Panc1 (cell line): ENCODE data around the gene LINC00237. TPM values are rescaled to one million over a fixed set of nuclear protein-coding genes. Genes with fewer than 3 reads are reported as not detected.

Source experiments
- ATAC-seq: fragments of 200-7000 bp; cut with Tn5 transposase; 2 replicates; pipeline ENCODE4 v1.9.1; 2020; ENCODE audit warnings: mild to moderate bottlenecking, moderate library complexity
- BruUV-seq: library from RNA; stranded (reverse); fragments of 400-500 nt; replicated peaks from 2 replicates; lab custom pipeline; 2021; lab: Mats Ljungman, UMichigan
- CTCF ChIA-PET: fragments of 300-600 bp; sonication (Branson Sonifier 250); formaldehyde crosslinking; loops from one replicate; lab custom pipeline; 2022; ENCODE audit warnings: antibody characterized with exemption; lab: Charles Lee
- POLR2A ChIA-PET: fragments of 300-600 bp; sonication (Branson Sonifier 250); formaldehyde crosslinking; loops from one replicate; lab custom pipeline; 2022; ENCODE audit warnings: antibody characterized with exemption; lab: Charles Lee
- DNase-seq: peaks from one replicate; pipeline ENCODE4 v3.0.0-alpha.2; 2010; ENCODE audit warnings: low read depth, low spot score
- H3K27ac ChIP-seq: 2 replicates; pipeline ENCODE4 v1.5.1; 2011; ENCODE audit warnings: mild to moderate bottlenecking, low read length, inconsistent platforms
- H3K27me3 ChIP-seq: fragments of 200-500 bp; sonication (Bioruptor generic); 2 replicates; pipeline ENCODE4 v1.6.0; 2014; ENCODE audit warnings: low read length, inconsistent platforms; ENCODE audit not compliant: control insufficient read depth, insufficient read depth
- H3K36me3 ChIP-seq: fragments of 200-500 bp; sonication (Bioruptor generic); 2 replicates; pipeline ENCODE4 v1.5.1; 2014; ENCODE audit warnings: inconsistent platforms, mild to moderate bottlenecking, low read length, moderate library complexity; ENCODE audit not compliant: control insufficient read depth, insufficient read depth
- H3K4me1 ChIP-seq: 2 replicates; pipeline ENCODE4 v1.5.1; 2011; ENCODE audit warnings: inconsistent platforms, mild to moderate bottlenecking, low read length, moderate library complexity; ENCODE audit not compliant: control insufficient read depth, insufficient read depth
- H3K4me3 ChIP-seq, 2 experiments: 2 replicates each; pipeline ENCODE4 v1.5.1; 2011 to 2012; ENCODE audit warnings: low read depth in 2 of 2, low read length in 2 of 2, mild to moderate bottlenecking in 2 of 2, inconsistent platforms in 1 of 2, moderate library complexity in 1 of 2
- H3K9me3 ChIP-seq: fragments of 200-500 bp; sonication (Bioruptor generic); 2 replicates; pipeline ENCODE4 v1.5.1; 2014; ENCODE audit warnings: low read depth, mild to moderate bottlenecking, inconsistent platforms, low read length, moderate library complexity; ENCODE audit not compliant: control insufficient read depth, insufficient read depth
- CTCF ChIP-seq: fragments of 450-650 bp; IDR thresholded peaks from 2 replicates; pipeline ENCODE4 v1.5.1; 2017; ENCODE audit warnings: mild to moderate bottlenecking
- POLR2AphosphoS5 ChIP-seq: IDR thresholded peaks from 2 replicates; pipeline ENCODE4 v1.6.1; 2012; ENCODE audit warnings: mild to moderate bottlenecking, low read depth, low read length, moderate library complexity
- SIN3A ChIP-seq: IDR thresholded peaks from 2 replicates; pipeline ENCODE4 v1.6.1; 2012; ENCODE audit warnings: low read depth, mild to moderate bottlenecking, low read length, moderate library complexity, borderline replicate concordance; ENCODE audit not compliant: insufficient read depth
- TCF7L2 ChIP-seq: IDR thresholded peaks from 2 replicates; pipeline ENCODE4 v1.6.1; 2011; ENCODE audit warnings: mild to moderate bottlenecking, low read depth, low read length, inconsistent platforms
- in situ Hi-C: cut with HindIII; loops from 2 replicates; pipeline ENCODE4 v1.10.0; 2016; ENCODE audit warnings: low sequenced_read_pairs, low pct_unique_long_range_greater_than_20kb
- intact Hi-C: fragments of 100-400 bp; cut with micrococcal nuclease; formaldehyde crosslinking; loops from one replicate; pipeline ENCODE4 v1.10.0; 2022; ENCODE audit not compliant: unreplicated experiment
- total RNA-seq: library from RNA; stranded (reverse); gene quantifications from one replicate; pipeline ENCODE4 v1.2.1, GENCODE V29; 2021; ENCODE audit not compliant: unreplicated experiment
- TF ChIP-seq, protein P1 (sequence below), 2 experiments: IDR thresholded peaks; 2 replicates each; pipeline ENCODE4 v1.6.1; 2011 to 2012; ENCODE audit warnings: low read depth in 2 of 2, control low read depth in 1 of 2, low read length in 1 of 2, mild to moderate bottlenecking in 1 of 2, moderate library complexity in 1 of 2; ENCODE audit not compliant: insufficient read depth in 1 of 2

LINC00237 gene
- total RNA-seq, 1 experiment from 2014 or later, result not detected

- no TSS peak for BruUV-seq
- ATAC-seq (no peak), DNase-seq (no peak)
- in situ Hi-C loops, result no loop called here
- TF ChIP-seq SIN3A (no peak), POLR2AphosphoS5 (no peak), CTCF (no peak), TCF7L2 (no peak)
- TF ChIP-seq, protein P1, sequence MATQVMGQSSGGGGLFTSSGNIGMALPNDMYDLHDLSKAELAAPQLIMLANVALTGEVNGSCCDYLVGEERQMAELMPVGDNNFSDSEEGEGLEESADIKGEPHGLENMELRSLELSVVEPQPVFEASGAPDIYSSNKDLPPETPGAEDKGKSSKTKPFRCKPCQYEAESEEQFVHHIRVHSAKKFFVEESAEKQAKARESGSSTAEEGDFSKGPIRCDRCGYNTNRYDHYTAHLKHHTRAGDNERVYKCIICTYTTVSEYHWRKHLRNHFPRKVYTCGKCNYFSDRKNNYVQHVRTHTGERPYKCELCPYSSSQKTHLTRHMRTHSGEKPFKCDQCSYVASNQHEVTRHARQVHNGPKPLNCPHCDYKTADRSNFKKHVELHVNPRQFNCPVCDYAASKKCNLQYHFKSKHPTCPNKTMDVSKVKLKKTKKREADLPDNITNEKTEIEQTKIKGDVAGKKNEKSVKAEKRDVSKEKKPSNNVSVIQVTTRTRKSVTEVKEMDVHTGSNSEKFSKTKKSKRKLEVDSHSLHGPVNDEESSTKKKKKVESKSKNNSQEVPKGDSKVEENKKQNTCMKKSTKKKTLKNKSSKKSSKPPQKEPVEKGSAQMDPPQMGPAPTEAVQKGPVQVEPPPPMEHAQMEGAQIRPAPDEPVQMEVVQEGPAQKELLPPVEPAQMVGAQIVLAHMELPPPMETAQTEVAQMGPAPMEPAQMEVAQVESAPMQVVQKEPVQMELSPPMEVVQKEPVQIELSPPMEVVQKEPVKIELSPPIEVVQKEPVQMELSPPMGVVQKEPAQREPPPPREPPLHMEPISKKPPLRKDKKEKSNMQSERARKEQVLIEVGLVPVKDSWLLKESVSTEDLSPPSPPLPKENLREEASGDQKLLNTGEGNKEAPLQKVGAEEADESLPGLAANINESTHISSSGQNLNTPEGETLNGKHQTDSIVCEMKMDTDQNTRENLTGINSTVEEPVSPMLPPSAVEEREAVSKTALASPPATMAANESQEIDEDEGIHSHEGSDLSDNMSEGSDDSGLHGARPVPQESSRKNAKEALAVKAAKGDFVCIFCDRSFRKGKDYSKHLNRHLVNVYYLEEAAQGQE (IDR thresholded peaks at IDR 0.05; ENCODE audit: insufficient read depth in 1 of 2, low read depth in 2 of 2, low read length in 1 of 2), result no peak
- ChIA-PET POLR2A (no interaction called here), CTCF (no interaction called here)
- Histone ChIP-seq H3K27me3 (no peaks in the 10 kb centered on the region), H3K9me3 (no peaks in the 10 kb centered on the region), H3K27ac (no peak overlapping the region), H3K4me3 (no peak overlapping the region), H3K4me1 (no peaks in the 10 kb centered on the region), H3K36me3 (no peaks in the 10 kb centered on the region)
- intact Hi-C loops, result no loop called here
These were observed 27.9 kb upstream of the LINC00237 start for GRCh38 chr20:21133917-21134622.

DNA sequence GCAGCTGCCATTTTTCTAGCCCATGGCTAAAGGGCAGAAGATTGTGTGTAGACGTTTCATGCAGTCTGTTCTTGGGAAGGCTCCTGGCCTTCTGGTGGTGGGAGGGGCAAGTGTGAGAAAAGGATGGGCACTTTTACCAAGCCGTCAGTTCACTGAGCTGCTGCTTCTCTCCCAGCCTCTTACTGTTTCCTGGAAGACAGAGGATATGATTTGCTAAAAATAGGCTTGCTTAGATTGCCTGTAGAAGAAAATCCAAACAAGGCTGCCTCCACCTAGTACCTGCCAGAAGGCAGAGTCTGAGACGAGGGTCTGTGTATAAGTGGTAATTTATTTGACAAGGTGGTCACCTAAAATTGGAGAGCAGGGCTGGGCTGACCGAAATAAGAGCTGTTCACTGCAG, 27.2 kb upstream of the LINC00237 start:
- in situ Hi-C loops (no loop called here), intact Hi-C loops (no loop called here)
- Histone ChIP-seq H3K27me3 (no peaks in the 10 kb centered on the region), H3K9me3 (no peaks in the 10 kb centered on the region), H3K4me3 (no peak overlapping the region), H3K27ac (no peak overlapping the region), H3K36me3 (no peaks in the 10 kb centered on the region), H3K4me1 (no peaks in the 10 kb centered on the region; the same call in 1 of the 2 replicates)
- DNase-seq, result no peak
- ChIA-PET POLR2A (no interaction called here), CTCF (no interaction called here)
- BruUV-seq, result no TSS peak
- no peak for ATAC-seq
- TF ChIP-seq POLR2AphosphoS5 (no peak), CTCF (no peak), TCF7L2 (no peak), SIN3A (no peak)
- TF ChIP-seq, protein P1 (IDR thresholded peaks at IDR 0.05; ENCODE audit: insufficient read depth in 1 of 2, low read depth in 2 of 2, low read length in 1 of 2), result no peak
